Liver (tissue), 9 donors: ENCODE data around the gene FAR1. TPM values are rescaled to one million over a fixed set of nuclear protein-coding genes. Genes with fewer than 3 reads are reported as not detected.

ENCODE experiments used
- DNase-seq: peaks from one replicate; pipeline ENCODE4 v3.0.0-alpha.2; 2017; ENCODE audit warnings: low spot score
- H3K27ac ChIP-seq, 2 donors: one replicate each; pipeline ENCODE4 v1.7.0; 2013; ENCODE audit warnings: inconsistent platforms in 2 of 2, low read length in 2 of 2, control low read depth in 1 of 2, low read depth in 1 of 2, mild to moderate bottlenecking in 1 of 2
- H3K27me3 ChIP-seq, 4 donors: one replicate each; pipeline versions ENCODE4 v1.6.1 to v1.7.0; 2013; ENCODE audit warnings: low read length in 3 of 4, inconsistent platforms in 1 of 4, mild to moderate bottlenecking in 1 of 4, moderate library complexity in 1 of 4; ENCODE audit not compliant: control insufficient read depth in 4 of 4, insufficient read depth in 4 of 4
- H3K36me3 ChIP-seq, 4 donors: one replicate each; pipeline versions ENCODE4 v1.6.1 to v1.7.0; 2013; ENCODE audit warnings: low read length in 3 of 4, mild to moderate bottlenecking in 3 of 4, low read depth in 1 of 4, moderate library complexity in 1 of 4; ENCODE audit not compliant: control insufficient read depth in 4 of 4, insufficient read depth in 3 of 4
- H3K4me1 ChIP-seq, 4 donors: one replicate each; pipeline versions ENCODE4 v1.6.1 to v1.7.0; 2013; ENCODE audit warnings: low read length in 3 of 4, mild to moderate bottlenecking in 3 of 4, moderate library complexity in 1 of 4; ENCODE audit not compliant: control insufficient read depth in 4 of 4, insufficient read depth in 4 of 4
- H3K4me3 ChIP-seq, 3 donors: one replicate each; pipeline versions ENCODE4 v1.6.1 to v1.7.0; 2013; ENCODE audit warnings: low read length in 3 of 3, control low read depth in 1 of 3, low read depth in 1 of 3, mild to moderate bottlenecking in 1 of 3
- H3K9ac ChIP-seq, 2 donors: one replicate each; pipeline ENCODE4 v1.7.0; 2013; ENCODE audit warnings: low read length in 2 of 2, mild to moderate bottlenecking in 2 of 2, moderate library complexity in 2 of 2, control low read depth in 1 of 2, low read depth in 1 of 2
- H3K9me3 ChIP-seq, 4 donors: one replicate each; pipeline versions ENCODE4 v1.6.1 to v1.7.0; 2013; ENCODE audit warnings: low read length in 3 of 4; ENCODE audit not compliant: control insufficient read depth in 4 of 4
- EGR1 ChIP-seq, 2 donors: IDR thresholded peaks; 2 replicates each; pipeline ENCODE4 v1.6.1; 2016 to 2018; ENCODE audit warnings: antibody characterized with exemption in 2 of 2, low read depth in 2 of 2
- FOXA1 ChIP-seq: IDR thresholded peaks from 2 replicates; pipeline ENCODE4 v1.6.1; 2016; ENCODE audit warnings: antibody characterized with exemption
- FOXA2 ChIP-seq: IDR thresholded peaks from 2 replicates; pipeline ENCODE4 v1.6.1; 2016; ENCODE audit warnings: antibody characterized with exemption
- GABPA ChIP-seq, 2 donors: IDR thresholded peaks in 1 of 2; conservative IDR thresholded peaks in 1 of 2; 2 replicates each; pipeline ENCODE4 v1.6.1; 2016; ENCODE audit warnings: antibody characterized with exemption in 2 of 2, mild to moderate bottlenecking in 1 of 2, moderate library complexity in 1 of 2
- HNF4A ChIP-seq, 2 donors: conservative IDR thresholded peaks; 2 replicates each; pipeline ENCODE4 v1.6.1; 2016; ENCODE audit warnings: antibody characterized with exemption in 2 of 2, mild to moderate bottlenecking in 2 of 2
- JUND ChIP-seq, 2 donors: IDR thresholded peaks; 2 replicates each; pipeline ENCODE4 v1.6.1; 2016; ENCODE audit warnings: antibody characterized with exemption in 2 of 2
- NR2F2 ChIP-seq: IDR thresholded peaks from 2 replicates; pipeline ENCODE4 v1.6.1; 2016; ENCODE audit warnings: antibody characterized with exemption
- RAD21 ChIP-seq, 2 donors: IDR thresholded peaks; 2 replicates each; pipeline ENCODE4 v1.6.1; 2016; ENCODE audit warnings: antibody characterized with exemption in 2 of 2, mild to moderate bottlenecking in 2 of 2
- RXRA ChIP-seq, 2 donors: IDR thresholded peaks; 2 replicates each; pipeline ENCODE4 v1.6.1; 2017 to 2018; ENCODE audit warnings: antibody characterized with exemption in 2 of 2, mild to moderate bottlenecking in 1 of 2
- TAF1 ChIP-seq: conservative IDR thresholded peaks from 2 replicates; pipeline ENCODE4 v1.6.1; 2016; ENCODE audit warnings: antibody characterized with exemption, mild to moderate bottlenecking
- YY1 ChIP-seq: IDR thresholded peaks from 2 replicates; pipeline ENCODE4 v1.6.1; 2016; ENCODE audit warnings: antibody characterized with exemption, mild to moderate bottlenecking
- WGBS: extraction: QIAGEN DNeasy Blood & Tissue Kit; methylation state at CpG from one replicate; pipeline ENCODE4 v1.1.7; 2013; 5-methylcytosine and 5-hydroxymethylcytosine counted together
- polyA plus RNA-seq, 2 donors: library from polyadenylated mRNA; stranded (reverse) in 1 of 2; unstranded in 1 of 2; fragments of 200-250 nt in 1 of 2; fragments of >200 nt in 1 of 2; fragmentation: Nextera tagmentation in 1 of 2; extraction: Ambion mirVana in 1 of 2; gene quantifications; one replicate each; pipeline versions ENCODE4 v1.2.1 to v1.2.3, GENCODE V29; 2013 to 2015
- total RNA-seq, 2 donors: library from RNA; depleted of rRNA; stranded (reverse); fragments of >200 nt; gene quantifications; one replicate each; pipeline ENCODE4 v1.2.3, GENCODE V29; 2014
- TF ChIP-seq, protein P1 (sequence below): IDR thresholded peaks from 2 replicates; pipeline ENCODE4 v1.6.1; 2016; ENCODE audit warnings: antibody characterized with exemption
- TF ChIP-seq, protein P2 (sequence below): IDR thresholded peaks from 2 replicates; pipeline ENCODE4 v1.6.1; 2016; ENCODE audit warnings: antibody characterized with exemption
- TF ChIP-seq, protein P3 (sequence below): IDR thresholded peaks from 2 replicates; pipeline ENCODE4 v1.6.1; 2016; ENCODE audit warnings: antibody characterized with exemption
- TF ChIP-seq, protein P4 (sequence below): fragments of 150-350 bp; IDR thresholded peaks from 2 replicates; pipeline ENCODE4 v1.5.1; 2017; ENCODE audit warnings: improper control_type of control experiment, low read depth, low read length; ENCODE audit not compliant: missing input control
- TF ChIP-seq, protein P5 (sequence below): IDR thresholded peaks from 2 replicates; pipeline ENCODE4 v1.6.1; 2016; ENCODE audit warnings: antibody characterized with exemption, mild to moderate bottlenecking
- donor health status: healthy.
- donor health status: healthy.
- donor health status: healthy.
- donor health status: healthy.
- donor health status: healthy.

The FAR1 gene
- total and polyA plus RNA-seq, 4 donors, result 1.7 to 29.6 (median 5.5) TPM

DNA sequence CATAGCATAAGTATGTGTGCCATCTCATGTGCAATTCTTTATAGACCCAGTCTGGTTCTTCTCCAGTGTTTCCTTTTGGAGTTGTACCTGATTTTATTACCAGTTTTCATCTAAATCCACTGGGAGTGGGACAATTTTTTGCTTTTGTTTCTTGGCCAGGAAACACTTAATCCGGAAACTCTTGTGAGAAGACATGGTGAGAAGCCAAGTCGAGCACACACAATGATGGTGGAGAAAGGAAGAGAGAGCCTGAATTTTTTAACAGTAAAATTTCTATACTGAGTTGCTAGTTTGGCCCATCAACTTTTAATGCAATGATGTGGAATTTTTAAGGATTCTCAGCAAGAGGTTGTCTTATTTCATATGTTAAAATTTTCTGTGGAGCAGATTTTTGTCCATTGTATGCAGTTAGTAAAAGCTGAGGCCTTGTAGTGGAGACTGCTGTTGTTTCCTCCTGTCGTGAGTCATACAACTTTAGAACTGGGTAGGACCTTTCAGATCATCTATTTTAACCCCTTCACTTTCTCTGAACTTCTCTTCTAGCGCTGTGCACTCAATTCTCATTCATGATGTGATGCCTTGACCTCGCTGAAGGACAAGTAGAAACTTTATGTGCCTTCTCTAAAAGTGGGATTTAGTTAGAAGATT is 17.1 kb downstream of the FAR1 start:
- Histone ChIP-seq H3K36me3 (no peaks in the 10 kb centered on the region), H3K9me3 (no peaks in the 10 kb centered on the region), H3K9ac (no peak overlapping the region), H3K27ac (no peak overlapping the region), H3K4me3 (no peak overlapping the region), H3K4me1 (no peaks in the 10 kb centered on the region), H3K27me3 (no peaks in the 10 kb centered on the region)
- 79% methylated on average over 5 of the region's 5 CpGs for WGBS
- no peak for DNase-seq
- no peak for TF ChIP-seq GABPA (IDR thresholded peaks at IDR 0.05 in 1 of 2, conservative IDR thresholded peaks at IDR 0.05 in 1 of 2)
- TF ChIP-seq, protein P1, sequence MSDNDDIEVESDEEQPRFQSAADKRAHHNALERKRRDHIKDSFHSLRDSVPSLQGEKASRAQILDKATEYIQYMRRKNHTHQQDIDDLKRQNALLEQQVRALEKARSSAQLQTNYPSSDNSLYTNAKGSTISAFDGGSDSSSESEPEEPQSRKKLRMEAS, result no peak
- no peak for TF ChIP-seq JUND (IDR thresholded peaks at IDR 0.05)
- TF ChIP-seq RXRA (IDR thresholded peaks at IDR 0.05), result no peak
- no peak for TF ChIP-seq NR2F2
- no peak for TF ChIP-seq FOXA1
- TF ChIP-seq RAD21 (IDR thresholded peaks at IDR 0.05), result no peak
- TF ChIP-seq, protein P2, sequence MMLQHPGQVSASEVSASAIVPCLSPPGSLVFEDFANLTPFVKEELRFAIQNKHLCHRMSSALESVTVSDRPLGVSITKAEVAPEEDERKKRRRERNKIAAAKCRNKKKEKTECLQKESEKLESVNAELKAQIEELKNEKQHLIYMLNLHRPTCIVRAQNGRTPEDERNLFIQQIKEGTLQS, result no peak
- TF ChIP-seq, protein P3, sequence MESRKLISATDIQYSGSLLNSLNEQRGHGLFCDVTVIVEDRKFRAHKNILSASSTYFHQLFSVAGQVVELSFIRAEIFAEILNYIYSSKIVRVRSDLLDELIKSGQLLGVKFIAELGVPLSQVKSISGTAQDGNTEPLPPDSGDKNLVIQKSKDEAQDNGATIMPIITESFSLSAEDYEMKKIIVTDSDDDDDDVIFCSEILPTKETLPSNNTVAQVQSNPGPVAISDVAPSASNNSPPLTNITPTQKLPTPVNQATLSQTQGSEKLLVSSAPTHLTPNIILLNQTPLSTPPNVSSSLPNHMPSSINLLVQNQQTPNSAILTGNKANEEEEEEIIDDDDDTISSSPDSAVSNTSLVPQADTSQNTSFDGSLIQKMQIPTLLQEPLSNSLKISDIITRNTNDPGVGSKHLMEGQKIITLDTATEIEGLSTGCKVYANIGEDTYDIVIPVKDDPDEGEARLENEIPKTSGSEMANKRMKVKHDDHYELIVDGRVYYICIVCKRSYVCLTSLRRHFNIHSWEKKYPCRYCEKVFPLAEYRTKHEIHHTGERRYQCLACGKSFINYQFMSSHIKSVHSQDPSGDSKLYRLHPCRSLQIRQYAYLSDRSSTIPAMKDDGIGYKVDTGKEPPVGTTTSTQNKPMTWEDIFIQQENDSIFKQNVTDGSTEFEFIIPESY, result no peak
- TF ChIP-seq YY1, result no peak
- TF ChIP-seq, protein P4, sequence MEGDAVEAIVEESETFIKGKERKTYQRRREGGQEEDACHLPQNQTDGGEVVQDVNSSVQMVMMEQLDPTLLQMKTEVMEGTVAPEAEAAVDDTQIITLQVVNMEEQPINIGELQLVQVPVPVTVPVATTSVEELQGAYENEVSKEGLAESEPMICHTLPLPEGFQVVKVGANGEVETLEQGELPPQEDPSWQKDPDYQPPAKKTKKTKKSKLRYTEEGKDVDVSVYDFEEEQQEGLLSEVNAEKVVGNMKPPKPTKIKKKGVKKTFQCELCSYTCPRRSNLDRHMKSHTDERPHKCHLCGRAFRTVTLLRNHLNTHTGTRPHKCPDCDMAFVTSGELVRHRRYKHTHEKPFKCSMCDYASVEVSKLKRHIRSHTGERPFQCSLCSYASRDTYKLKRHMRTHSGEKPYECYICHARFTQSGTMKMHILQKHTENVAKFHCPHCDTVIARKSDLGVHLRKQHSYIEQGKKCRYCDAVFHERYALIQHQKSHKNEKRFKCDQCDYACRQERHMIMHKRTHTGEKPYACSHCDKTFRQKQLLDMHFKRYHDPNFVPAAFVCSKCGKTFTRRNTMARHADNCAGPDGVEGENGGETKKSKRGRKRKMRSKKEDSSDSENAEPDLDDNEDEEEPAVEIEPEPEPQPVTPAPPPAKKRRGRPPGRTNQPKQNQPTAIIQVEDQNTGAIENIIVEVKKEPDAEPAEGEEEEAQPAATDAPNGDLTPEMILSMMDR, result no peak
- TF ChIP-seq HNF4A (conservative IDR thresholded peaks at IDR 0.05), result no peak
- TF ChIP-seq EGR1 (IDR thresholded peaks at IDR 0.05; ENCODE audit: low read depth in 2 of 2), result no peak
- TF ChIP-seq, protein P5, sequence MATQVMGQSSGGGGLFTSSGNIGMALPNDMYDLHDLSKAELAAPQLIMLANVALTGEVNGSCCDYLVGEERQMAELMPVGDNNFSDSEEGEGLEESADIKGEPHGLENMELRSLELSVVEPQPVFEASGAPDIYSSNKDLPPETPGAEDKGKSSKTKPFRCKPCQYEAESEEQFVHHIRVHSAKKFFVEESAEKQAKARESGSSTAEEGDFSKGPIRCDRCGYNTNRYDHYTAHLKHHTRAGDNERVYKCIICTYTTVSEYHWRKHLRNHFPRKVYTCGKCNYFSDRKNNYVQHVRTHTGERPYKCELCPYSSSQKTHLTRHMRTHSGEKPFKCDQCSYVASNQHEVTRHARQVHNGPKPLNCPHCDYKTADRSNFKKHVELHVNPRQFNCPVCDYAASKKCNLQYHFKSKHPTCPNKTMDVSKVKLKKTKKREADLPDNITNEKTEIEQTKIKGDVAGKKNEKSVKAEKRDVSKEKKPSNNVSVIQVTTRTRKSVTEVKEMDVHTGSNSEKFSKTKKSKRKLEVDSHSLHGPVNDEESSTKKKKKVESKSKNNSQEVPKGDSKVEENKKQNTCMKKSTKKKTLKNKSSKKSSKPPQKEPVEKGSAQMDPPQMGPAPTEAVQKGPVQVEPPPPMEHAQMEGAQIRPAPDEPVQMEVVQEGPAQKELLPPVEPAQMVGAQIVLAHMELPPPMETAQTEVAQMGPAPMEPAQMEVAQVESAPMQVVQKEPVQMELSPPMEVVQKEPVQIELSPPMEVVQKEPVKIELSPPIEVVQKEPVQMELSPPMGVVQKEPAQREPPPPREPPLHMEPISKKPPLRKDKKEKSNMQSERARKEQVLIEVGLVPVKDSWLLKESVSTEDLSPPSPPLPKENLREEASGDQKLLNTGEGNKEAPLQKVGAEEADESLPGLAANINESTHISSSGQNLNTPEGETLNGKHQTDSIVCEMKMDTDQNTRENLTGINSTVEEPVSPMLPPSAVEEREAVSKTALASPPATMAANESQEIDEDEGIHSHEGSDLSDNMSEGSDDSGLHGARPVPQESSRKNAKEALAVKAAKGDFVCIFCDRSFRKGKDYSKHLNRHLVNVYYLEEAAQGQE, result no peak
- TF ChIP-seq TAF1, result no peak
- no peak for TF ChIP-seq FOXA2
